ENCODE measurements around the gene TBC1D22A.

- no peak for TF ChIP-seq CTCF (IDR thresholded peaks at IDR 0.05)
- TF ChIP-seq EP300 (IDR thresholded peaks at IDR 0.05) = no peak
- TF ChIP-seq POLR2A (IDR thresholded peaks at IDR 0.05) = no peak
- TF ChIP-seq POLR2AphosphoS5 (IDR thresholded peaks at IDR 0.05) = no peak
Measured at GRCh38 chr22:46876357-46876934, 114.0 kb downstream of the TBC1D22A start.

All from upper lobe of left lung (tissue), 4 donors.